HG03175 (cell line): Measurements from ENCODE around the gene CGREF1.

Experiments used
- ATAC-seq: cut with Tn5 transposase; IDR thresholded peaks from one replicate; pipeline ENCODE4 v1.9.1; 2021; ENCODE audit warnings: mild to moderate bottlenecking, moderate library complexity; ENCODE audit not compliant: unreplicated experiment

The CGREF1 gene

DNA sequence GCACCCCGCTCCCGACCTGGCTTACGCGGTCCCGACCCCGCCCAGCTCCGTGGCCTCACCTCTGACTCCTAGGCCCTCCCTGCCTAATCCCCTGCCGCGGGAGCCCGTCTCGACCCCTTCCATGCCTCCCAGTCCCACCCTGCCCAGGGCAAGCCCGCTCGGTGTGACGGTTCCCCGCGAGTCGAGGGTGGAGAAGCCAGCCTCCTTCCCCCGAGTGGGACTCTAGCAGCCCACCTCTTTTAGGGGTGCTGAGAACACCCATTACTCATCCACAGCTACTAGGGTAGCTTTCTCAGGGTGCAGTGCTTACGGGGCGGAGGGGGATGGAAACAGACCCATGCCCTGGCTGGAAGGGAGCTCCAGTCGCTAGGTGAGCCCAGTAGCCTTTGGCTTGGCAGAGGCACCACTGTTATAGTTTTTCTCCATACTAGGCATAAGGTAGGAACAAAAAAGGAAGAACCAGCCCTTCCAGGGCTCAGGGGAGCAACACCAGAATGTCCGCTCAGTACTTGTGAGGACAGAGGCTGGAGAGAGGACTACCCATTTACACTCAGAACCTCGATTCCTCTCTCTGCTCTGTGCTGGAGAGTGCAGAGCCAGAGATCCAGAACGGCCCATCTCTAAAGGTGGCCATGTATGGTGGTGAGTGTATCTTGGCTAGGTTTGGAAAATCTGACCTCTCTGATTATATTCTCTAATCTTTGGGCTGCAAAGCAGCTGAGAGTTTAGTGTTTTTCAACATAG lies 66.9 kb downstream of the CGREF1 start:
- ATAC-seq = no peak

DNA sequence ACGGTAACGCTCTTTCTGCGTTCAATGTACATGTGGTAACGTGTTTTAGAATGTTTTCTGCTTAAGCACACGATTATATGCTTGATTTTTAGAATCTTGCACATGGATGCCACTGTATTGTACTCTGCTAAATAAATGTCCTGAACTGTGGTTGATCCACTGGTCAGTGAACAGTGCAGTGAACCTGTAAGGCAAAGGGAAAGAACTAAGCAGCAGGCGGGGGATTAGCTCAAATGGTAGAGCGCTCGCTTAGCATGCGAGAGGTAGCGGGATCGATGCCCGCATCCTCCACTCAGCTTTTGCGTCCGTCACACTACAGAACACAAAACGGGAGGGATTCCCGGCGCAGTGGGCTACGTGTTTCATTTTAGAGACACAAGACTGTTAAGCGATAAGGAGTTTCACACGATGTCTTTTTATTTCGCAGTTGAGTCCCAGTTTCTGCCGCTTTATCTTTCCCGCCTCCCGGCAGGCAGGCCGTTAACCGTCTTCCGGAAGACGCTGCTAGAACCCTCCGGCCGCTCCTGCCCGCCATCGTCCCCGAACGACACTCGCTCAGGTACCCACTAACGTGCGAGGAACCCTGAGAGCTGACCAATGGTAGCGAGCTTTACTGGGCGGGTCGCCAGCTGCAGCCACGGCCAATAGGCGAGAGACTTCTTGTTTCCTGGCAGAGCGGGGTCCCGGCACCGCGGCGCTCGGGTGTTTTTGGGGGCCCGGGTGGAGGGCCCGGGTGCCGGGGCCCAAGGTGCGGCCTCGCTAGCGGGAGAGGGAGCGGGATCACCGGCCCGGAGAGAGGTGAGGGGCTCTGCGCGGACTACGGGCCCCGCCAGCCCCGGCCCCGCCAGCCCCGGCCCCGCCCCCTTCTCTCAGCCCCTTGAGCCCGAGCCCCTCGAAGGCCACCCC lies 67.7 kb downstream of the CGREF1 start, which contains the start of gene AGBL5:
Gene AGBL5, plus strand, starts transcription at position 673 of the 906 bp plus-strand sequence. CDS start 1,291 bp downstream, outside the sequence.
- ATAC-seq = peak; percentile 73
